ENCODE results near the gene POP7. TPM values are rescaled to one million over a fixed set of nuclear protein-coding genes. Genes with fewer than 3 reads are reported as not detected.

POP7 gene
- total and polyA plus RNA-seq, 2 donors (not counting 1 experiment from before 2014, with no cell fraction given): 14.4 to 15.2 TPM

- Histone ChIP-seq H3K36me3 (replicated peaks in 1 of 2; ENCODE audit: control extremely low read depth in 1 of 2, control insufficient read depth in 1 of 2, extremely low read depth in 1 of 2, insufficient read depth in 2 of 2, low read length in 1 of 2) (peaks cover 0 to 55% of the 10 kb centered on the region in 2 experiments), H3K27me3 (replicated peaks in 1 of 4; ENCODE audit: control extremely low read depth in 1 of 4, control insufficient read depth in 3 of 4, insufficient read depth in 4 of 4, low read length in 3 of 4) (no peaks in the 10 kb centered on the region), H3K4me3 (ENCODE audit: control extremely low read depth in 1 of 5, extremely low read depth in 1 of 5, insufficient read depth in 1 of 5, low read depth in 2 of 5, low read length in 4 of 5) (no peak overlapping the region), H3K79me2 (ENCODE audit: control insufficient read depth, insufficient read depth, low read length) (peaks cover 70% of the 10 kb centered on the region), H3K4me2 (replicated peaks; ENCODE audit: low read depth, low read length, poor library complexity, severe bottlenecking) (peak overlapping the region; percentile 37), H3K4me1 (ENCODE audit: control insufficient read depth in 2 of 2, insufficient read depth in 2 of 2, low read length in 2 of 2) (peaks cover 37 to 38% of the 10 kb centered on the region in 2 donors), H3K9me3 (ENCODE audit: control extremely low read depth in 1 of 3, control insufficient read depth in 2 of 3, insufficient read depth in 1 of 3, low read length in 2 of 3) (no peaks in the 10 kb centered on the region), H3K9ac (ENCODE audit: low read length) (no peak overlapping the region), H2AFZ (ENCODE audit: insufficient read depth, low read depth, low read length, poor library complexity, severe bottlenecking) (no peak overlapping the region), H4K20me1 (ENCODE audit: control insufficient read depth, insufficient read depth, low read length, poor library complexity, severe bottlenecking) (peaks cover 88% of the 10 kb centered on the region), H3K27ac (ENCODE audit: low read length in 2 of 2) (peak overlapping the region in 1 of 2 donors; percentile 13)
- CTCF ChIA-PET: interaction anchor here (0.8 to 9.8 kb wide), 11 partner anchors 10 to 163 kb away, joined by 3 to 85 read pairs (median 6); partner anchors contain the start of genes POP7 and SLC12A9
- TF ChIP-seq CTCF (IDR thresholded peaks at IDR 0.05) (no peak), EZH2 (IDR thresholded peaks at IDR 0.05; ENCODE audit: borderline replicate concordance, insufficient read depth, low read depth, low read length, poor library complexity, severe bottlenecking) (no peak)
- intact Hi-C loops (cut with micrococcal nuclease): loop anchor here (2.0 to 5.0 kb wide), 3 partner anchors 15 to 163 kb away; partner anchors contain the start of gene SLC12A9
- 65% methylated on average over 13 of the region's 18 CpGs for WGBS (ENCODE audit: insufficient coverage)
- ATAC-seq (ENCODE audit: low read depth) (no peak), DNase-seq (peak; percentile 41)
- no peaks in the 10 kb centered on the region for H3K27me3 Mint-ChIP-seq
- H3K4me3 Mint-ChIP-seq: peak overlapping the region; percentile 27
- POLR2A ChIA-PET: interaction anchor here (0.8 kb wide), 1 partner anchor 14 kb away, joined by 3 read pairs; no protein-coding TSS in a partner anchor
- peaks cover 39% of the 10 kb centered on the region for H3K4me1 Mint-ChIP-seq
- H3K9me3 Mint-ChIP-seq (ENCODE audit: insufficient read depth): no peaks in the 10 kb centered on the region
- H3K27ac Mint-ChIP-seq: peak overlapping the region; percentile 11
Measured at GRCh38 chr7:100689230-100690135, 16.4 kb upstream of the POP7 start.
